H9 (cell line): ENCODE data around the gene EIF4E1B. TPM values are rescaled to one million over a fixed set of nuclear protein-coding genes. Genes with fewer than 3 reads are reported as not detected.

ENCODE experiments used
- DNase-seq: peaks from one replicate; pipeline ENCODE4 v3.0.0-alpha.2; 2017
- H2AFZ ChIP-seq: one replicate; pipeline ENCODE4 v1.6.1; 2013; ENCODE audit warnings: mild to moderate bottlenecking, low read length, control low read depth, moderate library complexity
- H2AK5ac ChIP-seq: 2 replicates; pipeline ENCODE4 v1.6.1; 2013; ENCODE audit warnings: low read length, control low read depth, mixed read lengths; ENCODE audit not compliant: insufficient read length
- H2BK120ac ChIP-seq: one replicate; pipeline ENCODE4 v1.6.1; 2013; ENCODE audit warnings: low read depth, mild to moderate bottlenecking, low read length, control low read depth, inconsistent platforms; ENCODE audit not compliant: poor library complexity, severe bottlenecking
- H2BK12ac ChIP-seq: 2 replicates; pipeline ENCODE4 v1.6.1; 2013; ENCODE audit warnings: low read length, control low read depth, mixed read lengths, low read depth; ENCODE audit not compliant: insufficient read length
- H2BK15ac ChIP-seq: 2 replicates; pipeline ENCODE4 v1.6.1; 2013; ENCODE audit warnings: low read depth, low read length, control low read depth
- H2BK20ac ChIP-seq: one replicate; pipeline ENCODE4 v1.6.1; 2013; ENCODE audit warnings: low read depth, mild to moderate bottlenecking, low read length, control low read depth, inconsistent platforms; ENCODE audit not compliant: poor library complexity, severe bottlenecking
- H2BK5ac ChIP-seq: 2 replicates; pipeline ENCODE4 v1.6.1; 2013; ENCODE audit warnings: low read length, control low read depth, mixed read lengths; ENCODE audit not compliant: insufficient read length
- H3K14ac ChIP-seq: 2 replicates; pipeline ENCODE4 v1.6.1; 2013; ENCODE audit warnings: low read length, control low read depth; ENCODE audit not compliant: insufficient read depth
- H3K18ac ChIP-seq: 2 replicates; pipeline ENCODE4 v1.6.1; 2013; ENCODE audit warnings: low read depth, mild to moderate bottlenecking, mixed read lengths, low read length, control low read depth; ENCODE audit not compliant: insufficient read length
- H3K23ac ChIP-seq: 2 replicates; pipeline ENCODE4 v1.6.1; 2013; ENCODE audit warnings: low read length, control low read depth, mixed read lengths, low read depth; ENCODE audit not compliant: insufficient read length
- H3K23me2 ChIP-seq: 2 replicates; pipeline ENCODE4 v1.6.1; 2013; ENCODE audit warnings: low read depth, mild to moderate bottlenecking, mixed read lengths, low read length, control low read depth; ENCODE audit not compliant: insufficient read length, poor library complexity, severe bottlenecking
- H3K27ac ChIP-seq: 2 replicates; pipeline ENCODE4 v1.5.1; 2013; ENCODE audit warnings: low read length, control low read depth, mixed read lengths, low read depth; ENCODE audit not compliant: insufficient read length
- H3K27me3 ChIP-seq: 2 replicates; pipeline ENCODE4 v1.6.1; 2013; ENCODE audit warnings: low read length, control low read depth, inconsistent platforms; ENCODE audit not compliant: insufficient read depth
- H3K4ac ChIP-seq: 2 replicates; pipeline ENCODE4 v1.6.1; 2013; ENCODE audit warnings: low read depth, mild to moderate bottlenecking, control low read depth, inconsistent platforms, low read length, moderate library complexity
- H3K4me1 ChIP-seq: 2 replicates; pipeline ENCODE4 v1.6.1; 2013; ENCODE audit warnings: low read length, control low read depth, inconsistent platforms; ENCODE audit not compliant: insufficient read depth
- H3K4me2 ChIP-seq: 2 replicates; pipeline ENCODE4 v1.6.1; 2013; ENCODE audit warnings: low read length, control low read depth, mixed read lengths; ENCODE audit not compliant: insufficient read length, insufficient read depth
- H3K56ac ChIP-seq: 2 replicates; pipeline ENCODE4 v1.6.1; 2013; ENCODE audit warnings: low read depth, mild to moderate bottlenecking, mixed read lengths, low read length, control low read depth; ENCODE audit not compliant: insufficient read length
- H3K79me1 ChIP-seq: 2 replicates; pipeline ENCODE4 v1.6.1; 2013; ENCODE audit warnings: low read depth, mild to moderate bottlenecking, moderate library complexity, low read length, control low read depth, inconsistent platforms; ENCODE audit not compliant: insufficient read depth, poor library complexity, severe bottlenecking
- H3K79me2 ChIP-seq: 2 replicates; pipeline ENCODE4 v1.6.1; 2013; ENCODE audit warnings: low read length, control low read depth, inconsistent platforms; ENCODE audit not compliant: insufficient read depth
- H3K9ac ChIP-seq: 2 replicates; pipeline ENCODE4 v1.6.1; 2013; ENCODE audit warnings: low read length, control low read depth, mixed read lengths; ENCODE audit not compliant: insufficient read length; ENCODE audit errors: extremely low read depth
- H3K9me3 ChIP-seq: one replicate; pipeline ENCODE4 v1.6.1; 2013; ENCODE audit warnings: low read depth, low read length, inconsistent platforms; ENCODE audit not compliant: control insufficient read depth
- H3T11ph ChIP-seq: one replicate; pipeline ENCODE4 v1.6.1; 2013; ENCODE audit warnings: mild to moderate bottlenecking, low read length, control low read depth, inconsistent platforms
- H4K20me1 ChIP-seq: one replicate; pipeline ENCODE4 v1.6.1; 2013; ENCODE audit not compliant: control insufficient read depth, insufficient read length, insufficient read depth
- H4K5ac ChIP-seq: 2 replicates; pipeline ENCODE4 v1.6.1; 2013; ENCODE audit warnings: low read depth, mild to moderate bottlenecking, mixed read lengths, low read length, control low read depth; ENCODE audit not compliant: insufficient read length
- H4K8ac ChIP-seq: replicated peaks from 2 replicates; pipeline ENCODE4 v1.6.1; 2013; ENCODE audit warnings: low read length, control low read depth, mixed read lengths, low read depth; ENCODE audit not compliant: insufficient read length
- H4K91ac ChIP-seq: 2 replicates; pipeline ENCODE4 v1.6.1; 2013; ENCODE audit warnings: low read depth, mild to moderate bottlenecking, moderate library complexity, mixed read lengths, low read length, control low read depth; ENCODE audit not compliant: insufficient read length
- H3K27ac Mint-ChIP-seq, 3 experiments: 2 replicates in 2 of 3; 3 replicates in 1 of 3; pipeline ENCODE4 v1.8.0; 2020 to 2021; ENCODE audit warnings: mixed read lengths in 3 of 3, mild to moderate bottlenecking in 1 of 3, moderate library complexity in 1 of 3
- H3K27me3 Mint-ChIP-seq: 2 replicates; pipeline ENCODE4 v1.8.0; 2021; ENCODE audit warnings: low read depth, mild to moderate bottlenecking, moderate library complexity, mixed read lengths
- H3K36me3 Mint-ChIP-seq, 3 experiments: 2 replicates in 2 of 3; 3 replicates in 1 of 3; pipeline ENCODE4 v1.8.0; 2020 to 2021; ENCODE audit warnings: low read depth in 3 of 3, mixed read lengths in 3 of 3; ENCODE audit not compliant: insufficient read depth in 1 of 3
- H3K4me1 Mint-ChIP-seq, 2 experiments: 2 replicates each; pipeline ENCODE4 v1.8.0; 2020; ENCODE audit warnings: mixed read lengths in 2 of 2
- H3K4me3 Mint-ChIP-seq, 2 experiments: 2 replicates in 1 of 2; 3 replicates in 1 of 2; pipeline ENCODE4 v1.8.0; 2020 to 2021; ENCODE audit warnings: mild to moderate bottlenecking in 2 of 2, mixed read lengths in 2 of 2, moderate library complexity in 1 of 2
- H3K9me3 Mint-ChIP-seq, 2 experiments: 2 replicates in 1 of 2; 3 replicates in 1 of 2; pipeline ENCODE4 v1.8.0; 2020; ENCODE audit warnings: mild to moderate bottlenecking in 2 of 2, mixed read lengths in 2 of 2, moderate library complexity in 1 of 2
- CTCF ChIP-seq: fragments of 200-600 bp; sonication (generic); conservative IDR thresholded peaks from 3 replicates; pipeline ENCODE4 v1.8.0; 2021; ENCODE audit warnings: antibody characterized with exemption, mild to moderate bottlenecking
- WGBS: extraction: QIAGEN DNeasy Blood & Tissue Kit; methylation state at CpG from one replicate; pipeline ENCODE4 v1.1.7; 2013; ENCODE audit warnings: missing lambda C conversion rate, low lambda C conversion rate, mixed read lengths; ENCODE audit not compliant: insufficient read length; ENCODE audit errors: extremely low coverage; 5-methylcytosine and 5-hydroxymethylcytosine counted together
- total RNA-seq: library from RNA; stranded (reverse); gene quantifications from 2 replicates; pipeline ENCODE4 v1.2.1, GENCODE V29; 2021

EIF4E1B gene
- total RNA-seq, 1 experiment from 2014 or later, result 1.3 TPM

- Histone ChIP-seq H3K27ac (no peak overlapping the region), H3K4me1 (no peaks in the 10 kb centered on the region; the same call in 1 of the 2 replicates), H3K23ac (no peak overlapping the region), H3K9me3 (no peaks in the 10 kb centered on the region), H3K4ac (no peak overlapping the region), H3K27me3 (no peaks in the 10 kb centered on the region), H2BK20ac (no peak overlapping the region), H2AFZ (no peak overlapping the region), H3K4me2 (no peak overlapping the region), H2AK5ac (no peak overlapping the region), H3K79me1 (no peaks in the 10 kb centered on the region), H2BK12ac (no peak overlapping the region), H2BK120ac (no peak overlapping the region), H3K14ac (no peak overlapping the region), H3K23me2 (no peaks in the 10 kb centered on the region), H3T11ph (no peak overlapping the region), H2BK15ac (no peak overlapping the region), H3K79me2 (no peaks in the 10 kb centered on the region), H3K56ac (no peak overlapping the region), H3K9ac (no peak overlapping the region), H4K20me1 (no peaks in the 10 kb centered on the region), H4K91ac (no peak overlapping the region), H2BK5ac (no peak overlapping the region), H3K18ac (no peak overlapping the region), H4K5ac (no peak overlapping the region), H4K8ac (no peak overlapping the region)
- H3K36me3 Mint-ChIP-seq, result peaks cover 0 to 6% (median 2%) of the 10 kb centered on the region in 3 experiments; a peak in 4 of 7 replicates
- H3K27me3 Mint-ChIP-seq, result peaks cover 30% of the 10 kb centered on the region
- WGBS, result 100% methylated on average over 2 of the region's 3 CpGs
- peaks cover 0 to 10% of the 10 kb centered on the region in 2 experiments; a peak in 3 of 5 replicates for H3K9me3 Mint-ChIP-seq
- no peak for DNase-seq
- no peak for TF ChIP-seq CTCF
- no peak overlapping the region for H3K4me3 Mint-ChIP-seq
- H3K27ac Mint-ChIP-seq, result no peak overlapping the region
- H3K4me1 Mint-ChIP-seq, result peaks cover 47 to 62% of the 10 kb centered on the region in 2 experiments
Observed at GRCh38 chr5:176638437-176638836, 8.0 kb downstream of the EIF4E1B start.
